GM12801 (cell line): ENCODE data around the gene IREB2.
A peak's percentile ranks its signal among the peaks of the same experiment; 100 is the strongest.

Source experiments
- TF ChIP-seq, protein P1 (sequence below): IDR thresholded peaks from one replicate; pipeline ENCODE4 v1.5.1; 2011; ENCODE audit warnings: control low read depth; ENCODE audit not compliant: insufficient read length; ENCODE audit errors: extremely low read depth

Gene IREB2

DNA sequence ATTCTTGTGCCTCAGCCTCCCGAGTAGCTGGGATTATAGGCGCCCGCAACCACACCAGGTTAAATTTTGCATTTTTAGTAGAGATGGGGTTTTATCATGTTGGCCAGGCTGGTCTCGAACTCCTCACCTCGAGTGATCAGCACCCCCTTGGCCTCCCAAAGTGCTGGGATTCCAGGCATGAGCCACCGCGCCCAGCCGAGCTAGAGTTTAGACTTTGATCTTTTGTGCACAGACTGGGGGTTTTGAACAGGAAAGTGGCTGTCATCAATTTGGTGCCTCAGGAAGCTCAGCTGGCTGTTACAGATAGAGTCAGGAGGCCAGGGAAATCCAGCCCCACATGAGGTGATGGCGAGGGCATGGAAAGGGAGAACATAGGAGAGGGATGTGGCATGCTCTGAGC lies 19.3 kb upstream of the IREB2 start:
- TF ChIP-seq, protein P1, sequence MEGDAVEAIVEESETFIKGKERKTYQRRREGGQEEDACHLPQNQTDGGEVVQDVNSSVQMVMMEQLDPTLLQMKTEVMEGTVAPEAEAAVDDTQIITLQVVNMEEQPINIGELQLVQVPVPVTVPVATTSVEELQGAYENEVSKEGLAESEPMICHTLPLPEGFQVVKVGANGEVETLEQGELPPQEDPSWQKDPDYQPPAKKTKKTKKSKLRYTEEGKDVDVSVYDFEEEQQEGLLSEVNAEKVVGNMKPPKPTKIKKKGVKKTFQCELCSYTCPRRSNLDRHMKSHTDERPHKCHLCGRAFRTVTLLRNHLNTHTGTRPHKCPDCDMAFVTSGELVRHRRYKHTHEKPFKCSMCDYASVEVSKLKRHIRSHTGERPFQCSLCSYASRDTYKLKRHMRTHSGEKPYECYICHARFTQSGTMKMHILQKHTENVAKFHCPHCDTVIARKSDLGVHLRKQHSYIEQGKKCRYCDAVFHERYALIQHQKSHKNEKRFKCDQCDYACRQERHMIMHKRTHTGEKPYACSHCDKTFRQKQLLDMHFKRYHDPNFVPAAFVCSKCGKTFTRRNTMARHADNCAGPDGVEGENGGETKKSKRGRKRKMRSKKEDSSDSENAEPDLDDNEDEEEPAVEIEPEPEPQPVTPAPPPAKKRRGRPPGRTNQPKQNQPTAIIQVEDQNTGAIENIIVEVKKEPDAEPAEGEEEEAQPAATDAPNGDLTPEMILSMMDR, result no peak

DNA sequence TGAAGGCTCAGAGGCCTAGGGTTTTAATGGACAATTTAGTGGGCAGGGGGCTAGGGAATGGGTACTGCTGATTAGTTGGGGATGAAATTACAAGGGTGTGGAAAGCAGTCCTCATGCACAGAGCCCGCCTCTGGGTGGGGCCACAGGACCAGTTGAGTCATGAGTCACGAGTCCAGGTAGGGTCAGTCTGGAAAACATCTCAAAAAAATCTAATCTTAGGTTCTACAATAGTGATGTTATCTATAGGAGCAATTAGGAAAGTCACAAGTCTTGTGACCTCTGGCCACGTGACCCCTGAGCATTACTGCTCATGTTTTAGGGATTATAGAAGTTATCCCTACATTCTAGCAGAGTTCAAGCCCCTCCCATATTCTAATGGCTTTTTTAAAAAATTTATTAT lies 18.6 kb upstream of the IREB2 start:
- TF ChIP-seq, protein P1, result no peak

DNA sequence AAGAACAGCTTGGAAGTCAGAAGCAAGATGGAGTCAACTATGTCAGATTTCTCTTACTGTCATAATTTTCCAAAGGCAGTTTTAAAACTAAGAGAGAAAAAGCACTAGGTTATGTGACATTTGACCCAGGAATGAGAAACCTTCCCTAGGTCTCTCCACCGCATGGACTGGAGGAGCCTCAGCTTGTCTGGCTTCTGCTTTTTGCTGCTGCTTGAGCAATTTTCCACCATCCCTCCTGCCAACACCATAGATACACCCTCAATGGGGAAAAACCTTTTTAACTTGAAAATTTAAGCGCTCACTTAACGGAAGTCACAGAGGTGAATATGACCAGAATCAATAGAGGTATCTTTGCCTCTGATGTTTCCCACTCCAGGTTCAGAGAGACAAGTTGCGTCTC lies 17.8 kb upstream of the IREB2 start:
- TF ChIP-seq, protein P1, result no peak

DNA sequence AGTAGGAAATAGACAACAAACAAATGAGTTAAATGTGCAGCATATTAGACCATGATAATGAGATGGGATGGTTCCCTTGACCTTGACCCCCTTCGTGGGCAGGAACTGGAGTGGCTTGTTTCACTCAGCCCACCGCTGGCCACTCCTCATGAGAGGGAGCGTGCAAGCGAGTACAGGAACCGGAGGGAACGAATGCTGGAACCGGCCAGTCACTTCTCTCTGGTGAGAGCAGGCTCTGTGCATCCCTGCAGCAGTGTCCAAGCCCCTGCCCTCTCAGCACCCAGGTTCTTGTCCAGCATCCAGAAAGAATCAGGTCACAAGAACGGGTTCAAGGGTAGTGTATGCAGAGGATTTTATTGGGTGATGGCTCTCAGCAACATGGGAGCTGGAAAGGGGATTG lies 17.2 kb upstream of the IREB2 start:
- TF ChIP-seq, protein P1, result no peak

DNA sequence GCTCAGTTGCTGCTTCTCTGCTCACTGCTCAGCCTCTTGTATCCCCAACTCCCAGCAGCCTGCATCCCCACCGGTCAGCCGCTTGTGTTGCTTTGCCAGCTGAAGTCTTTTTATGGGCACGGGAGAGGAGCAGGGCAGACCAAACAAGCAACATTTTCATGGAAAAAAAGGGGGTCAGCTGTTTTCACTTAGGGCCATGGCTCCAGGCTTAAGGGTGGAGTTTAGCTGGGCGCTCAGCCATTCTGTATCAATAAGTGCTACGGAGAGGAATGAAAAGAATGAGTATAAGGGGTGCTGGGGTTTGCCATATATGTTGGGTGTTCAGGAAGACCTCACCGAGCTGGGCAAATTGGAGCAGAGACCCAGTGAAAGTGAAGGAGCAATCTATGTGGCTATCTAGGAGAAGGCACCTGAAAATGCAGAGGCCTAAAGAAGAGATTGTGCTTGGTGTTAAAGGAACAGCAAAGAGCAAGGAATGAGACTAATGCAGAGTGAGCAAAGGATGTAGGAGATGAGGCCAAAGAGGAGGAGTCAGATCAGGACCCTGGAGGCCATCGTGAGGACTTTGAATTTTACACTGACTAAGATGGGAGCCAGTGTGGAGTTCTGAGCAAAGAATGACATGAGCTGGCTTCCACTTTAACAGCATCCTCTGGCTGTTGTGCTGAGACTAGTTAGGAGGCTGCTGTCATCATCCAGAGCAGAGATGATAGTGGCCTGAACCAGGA lies 16.6 kb upstream of the IREB2 start:
- TF ChIP-seq, protein P1, result no peak

DNA sequence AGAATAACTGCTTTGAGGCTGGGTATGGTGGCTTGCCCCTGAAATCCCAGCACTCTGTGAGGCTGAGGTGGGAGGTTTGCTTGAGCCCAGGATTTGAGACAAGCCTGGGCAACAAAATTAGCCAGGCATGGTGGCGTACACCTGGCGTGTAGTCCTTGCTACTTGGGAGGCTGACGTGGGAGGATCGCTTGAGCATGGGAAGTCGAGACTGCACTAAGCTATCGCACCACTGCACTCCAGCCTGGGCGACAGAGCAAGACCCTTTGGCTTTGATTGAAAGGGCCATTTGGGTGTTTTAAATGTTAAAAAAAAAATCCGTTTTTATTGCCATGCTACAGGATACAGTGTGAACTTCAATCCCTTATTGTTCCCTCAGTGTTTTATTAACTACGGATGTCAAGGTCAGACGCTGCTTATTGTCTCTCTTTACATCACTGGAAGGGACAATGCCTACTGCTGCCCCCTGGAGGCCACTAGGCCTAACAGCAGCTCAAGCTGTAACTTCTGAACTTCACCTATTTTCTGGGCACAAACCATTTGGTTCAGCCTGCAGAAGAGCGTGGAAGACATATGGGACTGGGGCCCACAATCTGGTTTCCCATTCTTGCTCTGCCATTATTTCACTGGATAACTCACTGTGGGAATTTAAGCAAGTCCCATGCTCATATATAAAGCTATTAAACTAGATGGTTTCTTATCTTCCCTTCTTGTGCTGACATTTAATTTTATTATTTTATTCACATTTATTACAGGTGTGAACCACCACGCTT lies 15.3 kb upstream of the IREB2 start:
- TF ChIP-seq, protein P1, result peak; percentile 61

DNA sequence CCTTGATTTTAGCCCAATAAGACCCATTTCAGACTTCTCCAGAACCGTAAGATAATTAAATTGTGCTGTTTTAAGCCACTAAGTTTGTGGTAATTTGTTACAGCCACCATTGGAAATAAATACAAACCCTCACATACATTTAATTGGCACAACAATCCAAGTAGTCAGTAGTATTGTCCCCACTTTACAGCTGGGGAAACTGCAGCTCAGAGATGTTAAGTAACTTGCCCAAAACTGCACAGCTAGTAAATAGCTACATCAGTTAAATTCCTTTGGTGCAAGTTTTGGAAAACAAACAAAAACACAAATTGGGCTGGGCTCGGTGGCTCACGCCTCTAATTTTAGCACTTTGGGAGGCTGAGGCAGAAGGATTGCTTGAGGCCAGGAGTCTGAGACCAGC lies 13.3 kb upstream of the IREB2 start:
- TF ChIP-seq, protein P1, result no peak
